ENCODE results near the gene MED28.

- TF ChIP-seq CTCF (conservative IDR thresholded peaks at IDR 0.05; ENCODE audit: low read length): no peak
- TF ChIP-seq EZH2phosphoT487 (IDR thresholded peaks at IDR 0.05; ENCODE audit: borderline replicate concordance, low read depth, low read length): no peak
Measured at GRCh38 chr4:17636341-17636695, 21.9 kb downstream of the MED28 start.

Measured in OCI-LY7 (cell line).